PC-9 (cell line): ENCODE data around the gene SPPL3.

Experiments used
- CTCF ChIP-seq: fragments of 200-600 bp; sonication (generic); conservative IDR thresholded peaks from 2 replicates; pipeline ENCODE4 v1.6.1; 2017; ENCODE audit warnings: mixed run types, antibody characterized with exemption, mild to moderate bottlenecking, moderate library complexity
- EZH2 ChIP-seq: fragments of 200-600 bp; sonication (generic); IDR thresholded peaks from 2 replicates; pipeline ENCODE4 v1.8.0; 2017; ENCODE audit warnings: antibody characterized with exemption, low read depth

GRCh38 chr12:120904197-120904773, at the start of gene SPPL3:
- TF ChIP-seq CTCF (no peak), EZH2 (no peak)
